ENCODE results near the gene HMCN2.

DNA sequence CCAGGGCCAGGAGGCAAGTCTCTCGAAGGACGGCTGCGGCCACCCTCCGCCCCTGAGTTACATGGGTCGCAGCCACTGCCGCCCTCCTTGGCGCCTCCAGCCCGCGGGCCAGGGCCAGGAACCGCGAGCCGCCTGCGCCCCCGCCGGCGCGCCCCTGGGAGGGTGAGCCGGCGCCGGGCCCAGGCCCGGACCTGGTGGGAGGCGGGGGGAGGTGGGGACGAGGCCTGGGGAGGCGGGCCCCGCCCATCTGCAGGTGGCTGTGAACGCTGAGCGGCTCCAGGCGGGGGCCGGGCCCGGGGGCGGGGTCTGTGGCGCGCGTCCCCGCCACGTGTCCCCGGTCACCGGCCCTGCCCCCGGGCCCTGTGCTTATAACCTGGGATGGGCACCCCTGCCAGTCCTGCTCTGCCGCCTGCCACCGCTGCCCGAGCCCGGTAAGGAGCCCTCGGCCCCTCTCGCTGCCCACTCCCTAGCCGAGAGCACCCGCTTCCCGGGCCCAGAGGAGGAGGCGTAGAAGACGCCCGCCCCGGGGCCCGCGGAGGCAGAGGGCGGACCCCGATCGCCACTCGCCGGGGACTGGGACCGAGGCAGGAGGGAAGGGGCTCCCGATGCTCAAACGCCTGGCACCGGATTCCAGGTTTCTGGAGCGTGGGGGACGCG lies 179.1 kb downstream of the HMCN2 start, which contains the start of gene ASS1:
- TF ChIP-seq, protein P1, sequence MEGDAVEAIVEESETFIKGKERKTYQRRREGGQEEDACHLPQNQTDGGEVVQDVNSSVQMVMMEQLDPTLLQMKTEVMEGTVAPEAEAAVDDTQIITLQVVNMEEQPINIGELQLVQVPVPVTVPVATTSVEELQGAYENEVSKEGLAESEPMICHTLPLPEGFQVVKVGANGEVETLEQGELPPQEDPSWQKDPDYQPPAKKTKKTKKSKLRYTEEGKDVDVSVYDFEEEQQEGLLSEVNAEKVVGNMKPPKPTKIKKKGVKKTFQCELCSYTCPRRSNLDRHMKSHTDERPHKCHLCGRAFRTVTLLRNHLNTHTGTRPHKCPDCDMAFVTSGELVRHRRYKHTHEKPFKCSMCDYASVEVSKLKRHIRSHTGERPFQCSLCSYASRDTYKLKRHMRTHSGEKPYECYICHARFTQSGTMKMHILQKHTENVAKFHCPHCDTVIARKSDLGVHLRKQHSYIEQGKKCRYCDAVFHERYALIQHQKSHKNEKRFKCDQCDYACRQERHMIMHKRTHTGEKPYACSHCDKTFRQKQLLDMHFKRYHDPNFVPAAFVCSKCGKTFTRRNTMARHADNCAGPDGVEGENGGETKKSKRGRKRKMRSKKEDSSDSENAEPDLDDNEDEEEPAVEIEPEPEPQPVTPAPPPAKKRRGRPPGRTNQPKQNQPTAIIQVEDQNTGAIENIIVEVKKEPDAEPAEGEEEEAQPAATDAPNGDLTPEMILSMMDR (IDR thresholded peaks at IDR 0.05) = no peak
- peak; percentile 42 to 46 for TF ChIP-seq POLR2A (IDR thresholded peaks at IDR 0.05)

Measured in uterus (tissue), 2 donors.